Esophagus squamous epithelium (tissue), 4 donors: Measurements from ENCODE around the gene ALKBH5.

ENCODE experiments used
- CTCF ChIP-seq, 6 experiments: fragments of 450-650 bp in 4 of 6; fragments of 200-600 bp in 2 of 6; sonication (generic) in 2 of 6; IDR thresholded peaks; one replicate each; pipeline ENCODE4 v1.5.1; 2016 to 2019; ENCODE audit warnings: antibody characterized with exemption in 6 of 6, mild to moderate bottlenecking in 4 of 6, moderate library complexity in 4 of 6
- POLR2A ChIP-seq, 4 donors: fragments of 450-650 bp; IDR thresholded peaks; one replicate each; pipeline ENCODE4 v1.6.1; 2017; ENCODE audit warnings: antibody characterized with exemption in 4 of 4, mild to moderate bottlenecking in 4 of 4, moderate library complexity in 3 of 4

- TF ChIP-seq POLR2A (IDR thresholded peaks at IDR 0.05) (no peak), CTCF (IDR thresholded peaks at IDR 0.05) (no peak)
These were observed 16.7 kb upstream of the ALKBH5 start for GRCh38 chr17:18166894-18167293.
